ENCODE data around the gene YDJC.
A peak's percentile ranks its signal among the peaks of the same experiment; 100 is the strongest.

- TF ChIP-seq CTCF (IDR thresholded peaks at IDR 0.05; ENCODE audit: low read depth, low read length) (peak; percentile 82), EZH2phosphoT487 (IDR thresholded peaks at IDR 0.05; ENCODE audit: low read depth) (no peak)
These were observed 5.5 kb downstream of the YDJC start for GRCh38 chr22:21624120-21624879.

All from OCI-LY3 (cell line).